DND-41 (cell line): ENCODE results near the gene DNA2.

ENCODE experiments used
- EZH2 ChIP-seq: IDR thresholded peaks from 3 replicates; pipeline ENCODE4 v1.6.1; 2012; ENCODE audit warnings: borderline replicate concordance, low read depth, mild to moderate bottlenecking, moderate library complexity, low read length, inconsistent platforms; ENCODE audit not compliant: severe bottlenecking
- TF ChIP-seq, protein P1 (sequence below): IDR thresholded peaks from 2 replicates; pipeline ENCODE4 v1.5.1; 2012; ENCODE audit warnings: borderline replicate concordance, low read length, moderate library complexity, mild to moderate bottlenecking; ENCODE audit not compliant: poor library complexity, severe bottlenecking; ENCODE audit errors: extremely low read depth

- TF ChIP-seq, protein P1, sequence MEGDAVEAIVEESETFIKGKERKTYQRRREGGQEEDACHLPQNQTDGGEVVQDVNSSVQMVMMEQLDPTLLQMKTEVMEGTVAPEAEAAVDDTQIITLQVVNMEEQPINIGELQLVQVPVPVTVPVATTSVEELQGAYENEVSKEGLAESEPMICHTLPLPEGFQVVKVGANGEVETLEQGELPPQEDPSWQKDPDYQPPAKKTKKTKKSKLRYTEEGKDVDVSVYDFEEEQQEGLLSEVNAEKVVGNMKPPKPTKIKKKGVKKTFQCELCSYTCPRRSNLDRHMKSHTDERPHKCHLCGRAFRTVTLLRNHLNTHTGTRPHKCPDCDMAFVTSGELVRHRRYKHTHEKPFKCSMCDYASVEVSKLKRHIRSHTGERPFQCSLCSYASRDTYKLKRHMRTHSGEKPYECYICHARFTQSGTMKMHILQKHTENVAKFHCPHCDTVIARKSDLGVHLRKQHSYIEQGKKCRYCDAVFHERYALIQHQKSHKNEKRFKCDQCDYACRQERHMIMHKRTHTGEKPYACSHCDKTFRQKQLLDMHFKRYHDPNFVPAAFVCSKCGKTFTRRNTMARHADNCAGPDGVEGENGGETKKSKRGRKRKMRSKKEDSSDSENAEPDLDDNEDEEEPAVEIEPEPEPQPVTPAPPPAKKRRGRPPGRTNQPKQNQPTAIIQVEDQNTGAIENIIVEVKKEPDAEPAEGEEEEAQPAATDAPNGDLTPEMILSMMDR, result no peak
- no peak for TF ChIP-seq EZH2
Observed at GRCh38 chr10:68496072-68496471, 24.3 kb upstream of the DNA2 start.
